PC-9 (cell line): ENCODE results near the gene POMT2. TPM values are rescaled to one million over a fixed set of nuclear protein-coding genes. Genes with fewer than 3 reads are reported as not detected.

ENCODE experiments used
- BruUV-seq: library from RNA; stranded (reverse); fragments of 400-500 nt; replicated peaks from 2 replicates; lab custom pipeline; 2021; lab: Mats Ljungman, UMichigan
- CTCF ChIA-PET: fragments of 300-600 bp; sonication (Branson Sonifier 250); formaldehyde crosslinking; loops from one replicate; lab custom pipeline; 2022; ENCODE audit warnings: antibody characterized with exemption; lab: Charles Lee
- POLR2A ChIA-PET: fragments of 300-600 bp; sonication (Branson Sonifier 250); formaldehyde crosslinking; loops from one replicate; lab custom pipeline; 2022; ENCODE audit warnings: antibody characterized with exemption; ENCODE audit not compliant: unreplicated experiment; lab: Charles Lee
- DNase-seq, 2 experiments: peaks; one replicate each; pipeline versions ENCODE4 v3.0.0 to v3.0.0-alpha.2; 2015 to 2022; ENCODE audit warnings: mixed read lengths in 1 of 2
- H2AFZ ChIP-seq: fragments of 200-600 bp; sonication (generic); 2 replicates; pipeline ENCODE4 v1.8.1; 2017; ENCODE audit warnings: antibody characterized with exemption
- H3F3A ChIP-seq: fragments of 200-600 bp; sonication (generic); 2 replicates; pipeline ENCODE4 v1.8.1; 2017; ENCODE audit warnings: antibody characterized with exemption, mild to moderate bottlenecking, low read depth; ENCODE audit not compliant: insufficient read depth
- H3K27ac ChIP-seq: fragments of 200-600 bp; sonication (generic); 2 replicates; pipeline ENCODE4 v1.6.1; 2016; ENCODE audit warnings: mixed run types
- H3K27me3 ChIP-seq: fragments of 200-600 bp; sonication (generic); 2 replicates; pipeline ENCODE4 v1.6.1; 2016; ENCODE audit warnings: low read depth, mixed run types; ENCODE audit not compliant: insufficient read depth
- H3K36me3 ChIP-seq: fragments of 200-600 bp; sonication (generic); 2 replicates; pipeline ENCODE4 v1.6.1; 2016; ENCODE audit warnings: low read depth, mixed run types
- H3K4me1 ChIP-seq: fragments of 200-600 bp; sonication (generic); replicated peaks from 2 replicates; pipeline ENCODE4 v1.6.1; 2016; ENCODE audit warnings: mixed run types; ENCODE audit not compliant: insufficient read depth
- H3K4me2 ChIP-seq: fragments of 200-600 bp; sonication (generic); 2 replicates; pipeline ENCODE4 v1.6.1; 2017; ENCODE audit warnings: mixed run types
- H3K4me3 ChIP-seq: fragments of 200-600 bp; sonication (generic); 2 replicates; pipeline ENCODE4 v1.6.1; 2016; ENCODE audit warnings: mixed run types
- H3K79me2 ChIP-seq: fragments of 200-600 bp; sonication (generic); 2 replicates; pipeline ENCODE4 v1.6.1; 2017; ENCODE audit warnings: low read depth, mixed run types
- H3K9me2 ChIP-seq: fragments of 200-600 bp; sonication (generic); 2 replicates; pipeline ENCODE4 v1.8.1; 2017; ENCODE audit warnings: mild to moderate bottlenecking; ENCODE audit not compliant: insufficient read depth
- H3K9me3 ChIP-seq: fragments of 200-600 bp; sonication (generic); 2 replicates; pipeline ENCODE4 v1.8.1; 2016; ENCODE audit warnings: low read depth; ENCODE audit not compliant: insufficient read depth
- H4K20me1 ChIP-seq: fragments of 200-600 bp; sonication (generic); 2 replicates; pipeline ENCODE4 v1.8.1; 2017; ENCODE audit not compliant: insufficient read depth
- EZH2 ChIP-seq: fragments of 200-600 bp; sonication (generic); IDR thresholded peaks from 2 replicates; pipeline ENCODE4 v1.8.0; 2017; ENCODE audit warnings: antibody characterized with exemption, low read depth
- intact Hi-C: fragments of 100-400 bp; cut with micrococcal nuclease; formaldehyde crosslinking; loops from one replicate; pipeline ENCODE4 v1.10.0; 2022; ENCODE audit not compliant: unreplicated experiment
- total RNA-seq: library from RNA; stranded (reverse); gene quantifications from 2 replicates; pipeline ENCODE4 v1.2.3, GENCODE V29; 2021
- TF ChIP-seq, protein P1 (sequence below): fragments of 200-600 bp; sonication (generic); conservative IDR thresholded peaks from 2 replicates; pipeline ENCODE4 v1.6.1; 2017; ENCODE audit warnings: mixed run types, antibody characterized with exemption, mild to moderate bottlenecking, moderate library complexity

The POMT2 gene
- total RNA-seq, 1 experiment from 2014 or later: 96.5 TPM

DNA sequence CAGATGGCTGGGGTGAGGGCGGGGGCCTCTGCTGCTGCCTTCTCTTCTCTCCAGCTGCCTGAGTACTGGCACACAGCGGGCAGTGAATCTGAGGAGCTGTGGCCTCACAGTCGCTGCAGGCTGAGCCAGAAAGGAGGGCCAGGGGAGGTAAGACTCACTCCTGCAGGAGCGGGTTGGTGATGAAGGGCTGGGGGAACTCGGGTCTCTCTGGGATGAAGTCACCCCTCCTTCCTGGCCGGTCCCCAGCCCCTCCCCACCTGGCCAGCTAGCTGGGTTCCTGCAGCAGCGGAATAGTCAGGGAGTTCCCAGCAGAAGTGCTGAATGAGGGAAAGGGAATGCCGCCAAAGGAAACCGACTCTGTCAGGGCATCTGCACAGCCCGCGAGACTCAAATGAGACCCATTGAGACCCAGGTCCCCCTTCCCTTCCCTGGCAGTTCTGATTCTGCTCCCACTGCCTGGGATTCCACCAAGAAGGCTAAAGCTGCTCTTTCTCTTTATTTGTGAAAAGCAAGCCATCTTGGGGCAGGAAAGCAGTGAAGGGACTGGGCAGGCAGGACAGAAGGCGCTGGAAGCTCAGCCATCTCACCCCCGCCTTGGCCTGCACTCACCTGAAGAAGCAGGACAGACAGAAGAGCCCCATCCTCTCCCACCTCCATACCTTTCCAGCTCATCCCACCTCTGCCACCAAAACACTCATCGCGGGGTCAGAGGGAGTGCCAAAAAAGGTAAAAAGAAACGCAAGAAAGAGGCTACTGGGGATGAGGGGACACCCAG, 54.9 kb downstream of the POMT2 start:
- H3F3A ChIP-seq: no peaks in the 10 kb centered on the region
- H3K36me3 ChIP-seq: no peaks in the 10 kb centered on the region
- H2AFZ ChIP-seq: no peak overlapping the region
- no peak for TF ChIP-seq EZH2
- TF ChIP-seq, protein P1, sequence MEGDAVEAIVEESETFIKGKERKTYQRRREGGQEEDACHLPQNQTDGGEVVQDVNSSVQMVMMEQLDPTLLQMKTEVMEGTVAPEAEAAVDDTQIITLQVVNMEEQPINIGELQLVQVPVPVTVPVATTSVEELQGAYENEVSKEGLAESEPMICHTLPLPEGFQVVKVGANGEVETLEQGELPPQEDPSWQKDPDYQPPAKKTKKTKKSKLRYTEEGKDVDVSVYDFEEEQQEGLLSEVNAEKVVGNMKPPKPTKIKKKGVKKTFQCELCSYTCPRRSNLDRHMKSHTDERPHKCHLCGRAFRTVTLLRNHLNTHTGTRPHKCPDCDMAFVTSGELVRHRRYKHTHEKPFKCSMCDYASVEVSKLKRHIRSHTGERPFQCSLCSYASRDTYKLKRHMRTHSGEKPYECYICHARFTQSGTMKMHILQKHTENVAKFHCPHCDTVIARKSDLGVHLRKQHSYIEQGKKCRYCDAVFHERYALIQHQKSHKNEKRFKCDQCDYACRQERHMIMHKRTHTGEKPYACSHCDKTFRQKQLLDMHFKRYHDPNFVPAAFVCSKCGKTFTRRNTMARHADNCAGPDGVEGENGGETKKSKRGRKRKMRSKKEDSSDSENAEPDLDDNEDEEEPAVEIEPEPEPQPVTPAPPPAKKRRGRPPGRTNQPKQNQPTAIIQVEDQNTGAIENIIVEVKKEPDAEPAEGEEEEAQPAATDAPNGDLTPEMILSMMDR: no peak
- H3K9me2 ChIP-seq: no peaks in the 10 kb centered on the region
- no peaks in the 10 kb centered on the region for H3K9me3 ChIP-seq
- intact Hi-C loops: no loop called here
- H3K27ac ChIP-seq: no peak overlapping the region
- peaks cover 87% of the 10 kb centered on the region for H3K27me3 ChIP-seq
- H3K4me1 ChIP-seq: no peaks in the 10 kb centered on the region
- ChIA-PET POLR2A (interaction anchor here (0.6 kb wide), 1 partner anchor 239 kb away, joined by 7 read pairs; no protein-coding TSS in a partner anchor), CTCF (interaction anchor here (0.7 kb wide), 1 partner anchor 53 kb away, joined by 5 read pairs; no protein-coding TSS in a partner anchor)
- H4K20me1 ChIP-seq: no peaks in the 10 kb centered on the region
- BruUV-seq: no TSS peak
- no peaks in the 10 kb centered on the region for H3K79me2 ChIP-seq
- H3K4me2 ChIP-seq: no peak overlapping the region
- DNase-seq: no peak
- H3K4me3 ChIP-seq: no peak overlapping the region

DNA sequence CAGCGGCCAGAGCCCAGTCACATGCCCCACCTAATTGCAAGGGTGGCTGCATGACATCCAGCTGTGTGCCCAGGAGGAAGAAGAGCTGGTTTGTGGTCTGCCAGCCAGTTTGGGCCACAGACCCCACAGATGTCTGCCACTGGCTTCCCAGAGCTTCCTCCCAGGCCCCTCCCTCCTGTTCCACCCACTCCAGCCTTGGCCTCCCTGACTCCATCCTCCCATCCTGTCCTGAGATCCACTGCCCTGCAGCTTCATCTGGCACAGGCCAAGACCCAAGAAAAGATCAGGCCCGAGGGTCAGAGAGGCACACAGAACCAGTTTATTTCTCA, 55.5 kb downstream of the POMT2 start:
- no peak for DNase-seq
- no peaks in the 10 kb centered on the region for H3K4me1 ChIP-seq
- TF ChIP-seq EZH2: no peak
- TF ChIP-seq, protein P1: no peak
- H3K27me3 ChIP-seq: peaks cover 93% of the 10 kb centered on the region
- H3K9me2 ChIP-seq: no peaks in the 10 kb centered on the region
- H3K27ac ChIP-seq: no peak overlapping the region
- H3K4me2 ChIP-seq: no peak overlapping the region
- H3K4me3 ChIP-seq: no peak overlapping the region
- H3K36me3 ChIP-seq: no peaks in the 10 kb centered on the region
- H3F3A ChIP-seq: no peaks in the 10 kb centered on the region
- H3K9me3 ChIP-seq: no peaks in the 10 kb centered on the region
- intact Hi-C loops: no loop called here
- BruUV-seq: no TSS peak
- ChIA-PET POLR2A (interaction anchor here (0.6 kb wide), 1 partner anchor 239 kb away, joined by 7 read pairs; no protein-coding TSS in a partner anchor), CTCF (interaction anchor here (0.7 kb wide), 1 partner anchor 54 kb away, joined by 5 read pairs; no protein-coding TSS in a partner anchor)
- no peaks in the 10 kb centered on the region for H4K20me1 ChIP-seq
- H3K79me2 ChIP-seq: no peaks in the 10 kb centered on the region
- no peak overlapping the region for H2AFZ ChIP-seq

DNA sequence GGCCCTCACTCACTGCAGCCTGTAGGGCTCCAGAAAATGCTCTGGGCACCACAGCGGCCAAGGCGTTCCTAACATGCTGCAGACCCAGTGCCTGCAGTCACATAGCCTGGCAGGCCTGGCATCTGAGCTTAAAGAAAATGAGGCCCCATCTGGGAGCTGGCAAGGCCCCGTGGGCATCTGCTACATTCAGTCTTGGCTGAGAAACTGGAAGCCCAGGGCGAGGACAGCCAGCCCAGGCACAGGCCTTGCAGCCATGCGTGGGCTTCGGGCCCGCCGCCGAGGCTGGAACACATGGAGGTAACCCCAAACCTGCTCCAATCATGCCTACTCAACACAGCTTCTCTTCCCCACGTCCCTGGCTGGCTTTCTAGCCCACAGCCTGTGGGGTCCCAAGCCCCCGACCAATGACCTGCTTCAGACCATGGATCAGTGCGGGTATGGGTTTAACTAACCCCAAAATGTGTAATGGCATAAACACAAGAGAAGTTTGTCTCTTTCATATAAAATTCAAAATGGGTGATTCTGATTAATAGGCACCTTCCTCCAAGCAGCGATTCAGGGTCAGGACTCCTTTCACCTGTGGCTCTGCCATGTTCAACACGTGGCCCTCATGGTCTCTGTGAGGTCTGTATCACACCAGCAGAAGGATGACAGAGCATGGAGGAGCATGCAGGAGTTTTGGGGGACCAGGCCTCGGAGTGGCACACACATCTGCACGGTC, 56.1 kb downstream of the POMT2 start:
- H4K20me1 ChIP-seq: no peaks in the 10 kb centered on the region
- DNase-seq: no peak
- TF ChIP-seq, protein P1: no peak
- no peak for TF ChIP-seq EZH2
- POLR2A ChIA-PET: interaction anchor here (0.5 kb wide), 1 partner anchor 459 kb away, joined by 4 read pairs; no protein-coding TSS in a partner anchor
- H3K9me3 ChIP-seq: no peaks in the 10 kb centered on the region
- H3K27ac ChIP-seq: no peak overlapping the region
- H3K36me3 ChIP-seq: no peaks in the 10 kb centered on the region
- intact Hi-C loops: no loop called here
- H3K4me3 ChIP-seq: no peak overlapping the region
- no peaks in the 10 kb centered on the region for H3K4me1 ChIP-seq
- no peaks in the 10 kb centered on the region for H3K79me2 ChIP-seq
- H3F3A ChIP-seq: no peaks in the 10 kb centered on the region
- no peak overlapping the region for H2AFZ ChIP-seq
- H3K27me3 ChIP-seq: peaks cover 98% of the 10 kb centered on the region
- CTCF ChIA-PET: interaction anchor here (0.7 kb wide), 1 partner anchor 54 kb away, joined by 5 read pairs; no protein-coding TSS in a partner anchor
- BruUV-seq: no TSS peak
- H3K9me2 ChIP-seq: no peaks in the 10 kb centered on the region
- no peak overlapping the region for H3K4me2 ChIP-seq
